Measurements from ENCODE around the gene HMCN2. TPM values are rescaled to one million over a fixed set of nuclear protein-coding genes. Genes with fewer than 3 reads are reported as not detected.

The HMCN2 gene
- total RNA-seq, 1 donor from 2014 or later: not detected

DNA sequence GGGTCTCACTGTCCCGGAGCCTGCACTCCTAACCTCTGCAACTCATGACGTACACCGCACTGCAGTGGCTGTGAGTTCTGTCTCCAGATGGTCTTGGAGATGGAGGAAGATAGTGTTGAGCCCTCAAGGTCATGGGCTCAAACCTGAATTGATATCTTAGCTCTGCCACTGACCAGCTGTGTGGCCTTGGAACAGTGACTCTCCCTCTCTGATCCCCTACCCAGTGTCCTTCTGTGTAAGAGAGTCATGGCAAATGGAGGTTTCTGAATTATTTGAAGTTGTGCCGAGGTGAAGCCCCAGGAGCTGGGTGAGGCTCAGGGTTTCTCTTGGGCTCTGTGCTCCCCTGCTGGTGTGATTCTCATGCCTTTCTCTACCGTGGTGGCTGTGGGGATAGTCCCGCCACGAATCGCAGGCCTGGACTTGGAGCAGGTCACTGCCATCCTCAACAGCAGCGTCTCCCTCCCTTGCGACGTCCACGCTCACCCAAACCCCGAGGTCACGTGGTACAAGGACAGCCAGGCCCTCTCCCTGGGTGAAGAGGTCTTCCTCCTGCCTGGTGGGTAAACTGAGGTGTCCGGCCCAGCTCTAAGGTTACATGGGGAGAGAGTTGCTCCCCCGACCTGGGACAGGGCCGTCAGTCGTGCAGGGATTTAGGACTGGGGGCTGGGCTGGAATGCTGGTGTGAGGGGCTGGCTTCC is 118.6 kb downstream of the HMCN2 start:
- TF ChIP-seq, protein P1, sequence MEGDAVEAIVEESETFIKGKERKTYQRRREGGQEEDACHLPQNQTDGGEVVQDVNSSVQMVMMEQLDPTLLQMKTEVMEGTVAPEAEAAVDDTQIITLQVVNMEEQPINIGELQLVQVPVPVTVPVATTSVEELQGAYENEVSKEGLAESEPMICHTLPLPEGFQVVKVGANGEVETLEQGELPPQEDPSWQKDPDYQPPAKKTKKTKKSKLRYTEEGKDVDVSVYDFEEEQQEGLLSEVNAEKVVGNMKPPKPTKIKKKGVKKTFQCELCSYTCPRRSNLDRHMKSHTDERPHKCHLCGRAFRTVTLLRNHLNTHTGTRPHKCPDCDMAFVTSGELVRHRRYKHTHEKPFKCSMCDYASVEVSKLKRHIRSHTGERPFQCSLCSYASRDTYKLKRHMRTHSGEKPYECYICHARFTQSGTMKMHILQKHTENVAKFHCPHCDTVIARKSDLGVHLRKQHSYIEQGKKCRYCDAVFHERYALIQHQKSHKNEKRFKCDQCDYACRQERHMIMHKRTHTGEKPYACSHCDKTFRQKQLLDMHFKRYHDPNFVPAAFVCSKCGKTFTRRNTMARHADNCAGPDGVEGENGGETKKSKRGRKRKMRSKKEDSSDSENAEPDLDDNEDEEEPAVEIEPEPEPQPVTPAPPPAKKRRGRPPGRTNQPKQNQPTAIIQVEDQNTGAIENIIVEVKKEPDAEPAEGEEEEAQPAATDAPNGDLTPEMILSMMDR (IDR thresholded peaks at IDR 0.05; ENCODE audit: insufficient read depth, low read length, poor library complexity, severe bottlenecking): no peak
- no peak for DNase-seq (ENCODE audit: low read depth)
- Histone ChIP-seq H3K36me3 (ENCODE audit: control insufficient read depth, insufficient read depth, low read length) (no peaks in the 10 kb centered on the region), H3K4me3 (ENCODE audit: low read depth, low read length) (no peak overlapping the region), H3K27me3 (ENCODE audit: control insufficient read depth, insufficient read depth, low read length) (peaks cover 20% of the 10 kb centered on the region)

DNA sequence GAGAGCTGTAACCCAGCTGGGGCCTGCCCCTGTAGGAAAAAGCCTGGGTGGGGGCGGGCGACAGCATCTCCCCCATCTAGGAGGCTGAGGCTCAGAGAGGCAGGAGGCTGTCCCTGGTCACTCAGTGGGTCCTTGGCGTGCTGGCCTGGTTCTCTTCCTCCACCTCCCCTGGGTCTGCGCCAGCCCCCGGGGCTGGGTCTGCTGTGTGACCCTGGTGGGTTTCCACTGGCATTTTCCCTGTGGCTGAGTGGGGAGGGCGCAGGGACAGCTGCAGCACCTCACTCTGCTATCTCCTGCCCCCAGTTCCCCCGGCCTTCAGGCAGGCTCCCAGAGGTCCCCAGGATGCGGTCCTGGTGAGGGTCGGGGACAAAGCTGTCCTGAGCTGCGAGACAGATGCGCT is 119.7 kb downstream of the HMCN2 start:
- TF ChIP-seq, protein P1 (IDR thresholded peaks at IDR 0.05; ENCODE audit: insufficient read depth, low read length, poor library complexity, severe bottlenecking): no peak
- Histone ChIP-seq H3K36me3 (ENCODE audit: control insufficient read depth, insufficient read depth, low read length) (no peaks in the 10 kb centered on the region), H3K27me3 (ENCODE audit: control insufficient read depth, insufficient read depth, low read length) (peaks cover 20% of the 10 kb centered on the region), H3K4me3 (ENCODE audit: low read depth, low read length) (no peak overlapping the region)
- DNase-seq (ENCODE audit: low read depth): no peak

DNA sequence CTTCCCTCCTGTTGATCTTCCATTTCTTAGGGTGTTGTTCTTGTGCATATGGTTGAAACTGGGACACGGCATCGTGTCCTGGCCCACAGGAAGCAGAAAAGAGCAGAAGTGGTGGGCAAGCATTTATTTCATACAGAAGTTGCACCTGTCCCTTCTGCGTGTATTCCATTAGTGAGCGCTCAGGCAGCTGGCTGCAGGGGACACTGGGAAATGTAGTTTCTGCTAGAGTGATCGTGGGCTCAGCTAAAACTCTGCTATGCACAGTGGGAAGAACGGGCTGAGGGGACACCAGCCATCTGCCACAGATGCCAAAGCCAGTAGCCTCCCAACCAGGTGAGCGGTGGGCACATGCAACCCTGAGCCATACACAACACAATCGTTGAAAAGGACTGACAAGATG is 121.8 kb downstream of the HMCN2 start:
- H3K27me3 ChIP-seq (ENCODE audit: control insufficient read depth, insufficient read depth, low read length): peaks cover 19% of the 10 kb centered on the region
- H3K36me3 ChIP-seq (ENCODE audit: control insufficient read depth, insufficient read depth, low read length): no peaks in the 10 kb centered on the region
- no peak overlapping the region for H3K4me3 ChIP-seq (ENCODE audit: low read depth, low read length)
- DNase-seq (ENCODE audit: low read depth): no peak
- TF ChIP-seq, protein P1 (IDR thresholded peaks at IDR 0.05; ENCODE audit: insufficient read depth, low read length, poor library complexity, severe bottlenecking): no peak

DNA sequence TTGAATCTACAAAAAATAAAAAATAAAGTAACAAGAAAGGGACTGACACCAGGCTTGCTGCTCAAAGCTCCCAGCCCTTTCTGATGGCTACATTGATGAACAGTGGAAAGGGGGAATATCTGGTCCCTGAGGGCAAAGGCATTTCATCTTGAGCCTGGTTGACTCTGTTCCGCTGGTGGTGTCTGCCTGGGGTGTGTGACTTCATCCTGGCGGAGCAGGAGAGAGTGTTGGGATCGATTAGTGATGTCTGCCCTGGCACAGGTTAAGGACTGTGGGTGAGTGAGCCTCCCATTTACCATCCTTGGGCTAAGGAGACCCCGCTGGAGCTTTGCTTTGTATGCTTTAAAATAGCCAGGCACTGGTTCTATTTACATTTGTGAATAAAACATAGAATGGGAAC is 122.3 kb downstream of the HMCN2 start:
- no peak for DNase-seq (ENCODE audit: low read depth)
- H3K36me3 ChIP-seq (ENCODE audit: control insufficient read depth, insufficient read depth, low read length): no peaks in the 10 kb centered on the region
- no peak overlapping the region for H3K4me3 ChIP-seq (ENCODE audit: low read depth, low read length)
- H3K27me3 ChIP-seq (ENCODE audit: control insufficient read depth, insufficient read depth, low read length): peaks cover 20% of the 10 kb centered on the region
- TF ChIP-seq, protein P1 (IDR thresholded peaks at IDR 0.05; ENCODE audit: insufficient read depth, low read length, poor library complexity, severe bottlenecking): no peak

DNA sequence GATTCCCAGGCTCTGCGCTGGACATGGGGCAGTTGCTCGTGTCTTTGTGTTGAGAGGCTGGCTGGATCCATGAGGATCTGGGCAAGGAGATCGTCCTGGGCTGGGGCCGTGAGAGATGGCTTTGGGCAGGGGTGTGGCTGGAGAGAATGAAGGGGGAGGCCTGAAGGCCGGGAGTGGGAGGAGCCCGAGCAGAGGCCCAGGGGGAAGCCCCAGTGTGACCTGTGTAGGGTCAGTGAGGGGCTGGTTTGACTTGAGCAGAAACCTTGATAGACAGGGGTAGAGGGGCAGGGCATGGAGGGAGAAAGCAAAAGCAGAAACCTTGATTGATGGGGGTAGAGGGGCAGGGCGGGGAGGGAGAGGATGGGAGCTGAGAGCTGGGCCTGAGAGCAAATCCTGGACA is 124.8 kb downstream of the HMCN2 start:
- no peak for DNase-seq (ENCODE audit: low read depth)
- H3K27me3 ChIP-seq (ENCODE audit: control insufficient read depth, insufficient read depth, low read length): peaks cover 8% of the 10 kb centered on the region
- TF ChIP-seq, protein P1 (IDR thresholded peaks at IDR 0.05; ENCODE audit: insufficient read depth, low read length, poor library complexity, severe bottlenecking): no peak
- no peak overlapping the region for H3K4me3 ChIP-seq (ENCODE audit: low read depth, low read length)
- no peaks in the 10 kb centered on the region for H3K36me3 ChIP-seq (ENCODE audit: control insufficient read depth, insufficient read depth, low read length)

DNA sequence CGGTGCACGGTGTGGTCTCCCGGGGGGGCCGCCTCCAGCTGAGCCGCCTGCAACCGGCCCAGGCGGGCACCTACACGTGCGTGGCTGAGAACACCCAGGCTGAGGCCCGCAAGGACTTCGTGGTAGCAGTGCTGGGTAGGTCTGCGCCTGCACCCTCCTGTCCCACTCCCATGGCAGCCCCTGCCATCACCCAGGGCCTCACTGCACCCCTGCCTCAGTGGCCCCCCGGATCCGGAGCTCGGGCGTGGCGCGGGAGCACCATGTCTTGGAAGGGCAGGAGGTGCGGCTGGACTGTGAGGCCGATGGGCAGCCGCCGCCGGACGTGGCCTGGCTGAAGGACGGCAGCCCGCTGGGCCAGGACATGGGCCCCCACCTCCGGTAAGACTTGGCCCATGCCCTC is 125.4 kb downstream of the HMCN2 start:
- Histone ChIP-seq H3K36me3 (ENCODE audit: control insufficient read depth, insufficient read depth, low read length) (no peaks in the 10 kb centered on the region), H3K4me3 (ENCODE audit: low read depth, low read length) (no peak overlapping the region), H3K27me3 (ENCODE audit: control insufficient read depth, insufficient read depth, low read length) (peaks cover 4% of the 10 kb centered on the region)

More for the DNA sequence above, 125.4 kb downstream of the HMCN2 start:
- no peak for DNase-seq (ENCODE audit: low read depth)
- TF ChIP-seq, protein P1 (IDR thresholded peaks at IDR 0.05; ENCODE audit: insufficient read depth, low read length, poor library complexity, severe bottlenecking): no peak

Data from kidney epithelial cell (primary cell).